Karpas-422 (cell line): ENCODE data around the gene FGF12. TPM values are rescaled to one million over a fixed set of nuclear protein-coding genes. Genes with fewer than 3 reads are reported as not detected.

Experiments
- DNase-seq: peaks from one replicate; pipeline ENCODE4 v3.0.0-alpha.2; 2015
- H2AFZ ChIP-seq: fragments of 200-600 bp; sonication (generic); 2 replicates; pipeline ENCODE4 v1.6.1; 2014; ENCODE audit warnings: antibody characterized with exemption, low read length, mixed read lengths
- H3K27ac ChIP-seq: fragments of 200-600 bp; sonication (generic); 2 replicates; pipeline ENCODE4 v1.5.1; 2014; ENCODE audit warnings: mild to moderate bottlenecking, low read length, moderate library complexity
- H3K27me3 ChIP-seq: fragments of 200-600 bp; sonication (generic); 2 replicates; pipeline ENCODE4 v1.6.1; 2014; ENCODE audit warnings: low read length, mixed read lengths
- H3K36me3 ChIP-seq: fragments of 200-600 bp; sonication (generic); 2 replicates; pipeline ENCODE4 v1.6.1; 2014; ENCODE audit warnings: low read length, mixed read lengths; ENCODE audit not compliant: insufficient read depth
- H3K4me1 ChIP-seq: fragments of 200-600 bp; sonication (generic); 2 replicates; pipeline ENCODE4 v1.6.1; 2014; ENCODE audit warnings: mild to moderate bottlenecking, low read length, mixed read lengths
- H3K4me2 ChIP-seq: fragments of 200-600 bp; sonication (generic); 2 replicates; pipeline ENCODE4 v1.6.1; 2014; ENCODE audit warnings: low read length, low read depth, mild to moderate bottlenecking; ENCODE audit not compliant: poor library complexity, severe bottlenecking
- H3K4me3 ChIP-seq: fragments of 200-600 bp; sonication (generic); 2 replicates; pipeline ENCODE4 v1.5.1; 2014; ENCODE audit warnings: mild to moderate bottlenecking, antibody characterized with exemption, low read length, mixed read lengths
- H3K79me2 ChIP-seq: fragments of 200-600 bp; sonication (generic); 2 replicates; pipeline ENCODE4 v1.6.1; 2014; ENCODE audit warnings: mild to moderate bottlenecking, low read length, mixed read lengths
- H3K9ac ChIP-seq: fragments of 200-600 bp; sonication (generic); 2 replicates; pipeline ENCODE4 v1.6.0; 2014; ENCODE audit warnings: low read length
- H3K9me2 ChIP-seq: fragments of 200-600 bp; sonication (generic), shearing (Covaris generic); replicated peaks from 2 replicates; pipeline ENCODE4 v1.6.0; 2014; ENCODE audit warnings: mild to moderate bottlenecking, low read length, moderate library complexity; ENCODE audit not compliant: insufficient read depth
- H3K9me3 ChIP-seq: fragments of 300-700, 200-600 bp; sonication (generic); 2 replicates; pipeline ENCODE4 v1.6.1; 2014; ENCODE audit warnings: low read length, mixed read lengths
- H4K20me1 ChIP-seq: fragments of 200-600 bp; sonication (generic); 2 replicates; pipeline ENCODE4 v1.6.1; 2014; ENCODE audit warnings: mild to moderate bottlenecking, antibody characterized with exemption, low read length, low read depth; ENCODE audit not compliant: insufficient read depth
- total RNA-seq: library from RNA; depleted of rRNA; stranded (reverse); fragments of >200 nt; shearing (Covaris generic); gene quantifications from 2 replicates; pipeline ENCODE4 v1.2.3, GENCODE V29; 2014; ENCODE audit warnings: low replicate concordance

FGF12 gene
- total RNA-seq, 1 experiment from 2014 or later: not detected

DNA sequence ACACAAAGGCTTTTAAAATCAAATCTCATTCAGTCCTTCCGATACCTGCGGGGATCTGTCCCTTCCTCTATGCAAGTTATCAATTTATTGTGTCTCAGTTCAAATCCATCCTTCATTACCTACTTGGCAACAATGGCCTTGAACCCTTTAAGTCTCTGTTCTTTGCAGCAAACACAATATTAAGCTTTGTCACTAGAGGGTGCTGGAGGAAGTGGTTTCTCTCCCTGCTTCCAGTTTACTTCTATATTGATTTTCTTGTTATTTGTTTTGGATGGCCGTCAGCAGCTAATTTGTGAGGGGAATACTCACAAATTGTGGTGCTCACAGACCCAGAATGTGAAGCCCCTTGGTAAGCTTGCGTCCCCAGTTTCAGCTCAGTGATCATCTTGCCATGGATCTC lies 278.3 kb downstream of the FGF12 start:
- Histone ChIP-seq H3K27me3 (no peaks in the 10 kb centered on the region), H3K9ac (no peak overlapping the region), H3K79me2 (no peaks in the 10 kb centered on the region), H2AFZ (no peak overlapping the region), H3K4me2 (no peak overlapping the region), H3K9me3 (no peaks in the 10 kb centered on the region), H3K4me3 (no peak overlapping the region), H3K4me1 (peaks cover 3% of the 10 kb centered on the region), H4K20me1 (no peaks in the 10 kb centered on the region), H3K27ac (no peak overlapping the region), H3K36me3 (no peaks in the 10 kb centered on the region), H3K9me2 (no peaks in the 10 kb centered on the region)
- DNase-seq: peak; percentile 64

DNA sequence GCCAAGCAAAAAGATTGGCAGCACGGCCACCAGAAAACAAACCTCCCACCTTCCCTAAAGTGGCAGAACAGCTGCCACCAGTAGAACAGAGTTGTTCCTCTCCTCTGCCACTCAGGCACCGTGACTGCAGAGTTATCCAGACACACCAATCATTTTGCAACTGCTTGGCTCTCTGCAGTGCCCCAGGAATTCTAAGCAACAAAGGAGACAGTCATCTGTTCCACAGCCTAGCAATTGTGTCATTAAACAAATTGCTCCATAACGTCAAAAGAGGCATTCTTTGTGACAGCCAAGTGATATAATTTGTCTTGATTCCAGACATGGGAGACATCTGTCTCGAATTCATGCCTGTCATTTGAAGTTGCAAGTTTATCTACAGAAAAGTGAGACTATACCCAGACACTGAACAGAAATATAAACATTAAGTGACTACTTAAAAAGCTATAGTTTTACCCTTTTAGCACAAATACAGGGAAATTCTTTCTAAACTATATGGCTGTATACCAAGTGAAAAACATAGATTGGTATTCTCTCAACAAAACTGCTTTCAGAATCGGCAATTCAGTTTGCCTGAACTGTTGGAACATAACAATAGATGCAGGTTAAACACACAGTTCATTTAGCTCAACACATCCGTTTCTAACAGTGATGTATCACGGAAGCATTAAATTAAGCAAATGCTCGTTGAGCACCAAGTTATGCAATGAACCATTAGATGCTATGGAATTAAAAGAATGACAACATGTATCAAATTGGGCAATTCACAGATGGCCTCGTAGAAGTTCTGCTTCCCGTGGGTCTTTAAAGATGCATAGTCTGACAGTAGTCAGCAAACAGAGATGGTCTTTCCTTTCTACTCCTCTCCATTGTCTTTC lies 281.3 kb downstream of the FGF12 start:
- no peak for DNase-seq
- Histone ChIP-seq H3K9me2 (no peaks in the 10 kb centered on the region), H3K9ac (no peak overlapping the region), H3K36me3 (no peaks in the 10 kb centered on the region), H3K4me3 (no peak overlapping the region), H3K4me1 (peaks cover 6% of the 10 kb centered on the region), H3K4me2 (no peak overlapping the region), H3K79me2 (no peaks in the 10 kb centered on the region), H2AFZ (no peak overlapping the region), H3K9me3 (no peaks in the 10 kb centered on the region), H3K27ac (no peak overlapping the region), H3K27me3 (no peaks in the 10 kb centered on the region), H4K20me1 (no peaks in the 10 kb centered on the region)

DNA sequence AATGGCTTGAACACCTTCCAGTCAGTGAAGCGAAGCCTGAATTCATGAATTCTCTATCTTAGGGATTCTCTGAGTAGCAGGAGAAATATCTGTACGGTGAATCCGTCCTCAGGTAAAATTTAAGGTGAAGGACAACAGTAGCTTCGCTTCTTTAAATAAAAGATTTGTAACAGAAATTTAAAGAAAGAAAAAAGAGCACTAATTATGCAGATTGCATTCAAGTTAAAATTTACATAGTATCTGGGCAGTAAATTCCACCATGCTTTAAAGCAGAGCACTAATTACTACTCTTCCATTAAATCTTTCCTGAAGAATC lies 282.6 kb downstream of the FGF12 start:
- H3K9ac ChIP-seq: no peak overlapping the region
- H3K4me2 ChIP-seq: no peak overlapping the region
- no peak for DNase-seq
- H3K27ac ChIP-seq: no peak overlapping the region
- H3K27me3 ChIP-seq: no peaks in the 10 kb centered on the region
- no peaks in the 10 kb centered on the region for H3K9me3 ChIP-seq
- H3K79me2 ChIP-seq: no peaks in the 10 kb centered on the region
- peaks cover 6% of the 10 kb centered on the region for H3K4me1 ChIP-seq
- no peaks in the 10 kb centered on the region for H4K20me1 ChIP-seq
- H3K4me3 ChIP-seq: no peak overlapping the region
- no peaks in the 10 kb centered on the region for H3K9me2 ChIP-seq
- H3K36me3 ChIP-seq: no peaks in the 10 kb centered on the region
- no peak overlapping the region for H2AFZ ChIP-seq

DNA sequence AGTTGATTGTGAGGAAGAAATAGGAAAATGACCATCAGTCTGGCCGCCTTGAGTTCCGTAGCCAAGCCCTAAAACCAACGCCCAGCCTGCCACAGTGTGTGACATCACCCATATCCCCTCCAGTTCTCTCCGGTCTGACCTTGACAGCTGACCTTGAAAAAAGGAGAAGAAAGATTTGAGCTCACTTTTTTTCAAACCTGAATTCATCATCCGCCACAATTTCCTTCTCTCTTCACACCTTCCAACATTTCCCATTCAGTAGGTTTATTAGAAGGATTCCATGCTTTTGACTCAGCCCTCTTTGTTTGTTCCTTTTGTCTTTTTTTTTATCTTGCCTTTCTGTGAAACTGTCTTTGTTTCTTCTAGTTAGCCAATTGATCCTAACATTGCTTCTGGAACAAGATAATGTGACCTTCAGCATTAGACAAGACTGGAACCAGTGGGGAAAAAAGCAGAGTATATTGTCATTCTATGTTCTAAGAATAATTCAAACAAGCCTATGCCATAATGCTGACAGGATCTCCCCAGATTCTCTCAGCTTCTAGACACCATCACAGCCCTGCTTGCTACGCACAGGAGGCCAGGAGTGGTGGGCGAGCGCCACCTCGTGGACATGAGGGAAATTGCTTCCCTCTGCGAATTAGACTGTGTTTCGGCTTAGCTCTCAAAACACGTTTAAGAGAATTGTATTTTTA lies 283.1 kb downstream of the FGF12 start:
- no peak overlapping the region for H2AFZ ChIP-seq

GRCh38 chr3:192435241-192435640 lies 292.1 kb downstream of the FGF12 start:
- Histone ChIP-seq H3K9me2 (no peaks in the 10 kb centered on the region), H3K79me2 (no peaks in the 10 kb centered on the region), H2AFZ (no peak overlapping the region), H3K27ac (no peak overlapping the region), H3K36me3 (no peaks in the 10 kb centered on the region), H4K20me1 (no peaks in the 10 kb centered on the region), H3K27me3 (no peaks in the 10 kb centered on the region), H3K9me3 (no peaks in the 10 kb centered on the region), H3K4me1 (no peaks in the 10 kb centered on the region), H3K9ac (no peak overlapping the region), H3K4me3 (no peak overlapping the region), H3K4me2 (no peak overlapping the region)
- DNase-seq: no peak

More for the DNA sequence above, 283.1 kb downstream of the FGF12 start:
- H3K9me3 ChIP-seq: no peaks in the 10 kb centered on the region
- no peaks in the 10 kb centered on the region for H3K27me3 ChIP-seq
- H3K4me3 ChIP-seq: no peak overlapping the region
- H3K27ac ChIP-seq: no peak overlapping the region
- H3K4me1 ChIP-seq: peaks cover 6% of the 10 kb centered on the region
- no peak overlapping the region for H3K9ac ChIP-seq
- DNase-seq: peak; percentile 87
- H3K9me2 ChIP-seq: no peaks in the 10 kb centered on the region
- H3K79me2 ChIP-seq: no peaks in the 10 kb centered on the region
- no peaks in the 10 kb centered on the region for H4K20me1 ChIP-seq
- H3K4me2 ChIP-seq: no peak overlapping the region
- no peaks in the 10 kb centered on the region for H3K36me3 ChIP-seq

- Histone ChIP-seq H3K4me2 (no peak overlapping the region), H3K27me3 (no peaks in the 10 kb centered on the region), H3K27ac (no peak overlapping the region), H3K9me2 (no peaks in the 10 kb centered on the region), H4K20me1 (no peaks in the 10 kb centered on the region), H3K9me3 (no peaks in the 10 kb centered on the region), H3K9ac (no peak overlapping the region), H3K79me2 (no peaks in the 10 kb centered on the region), H3K36me3 (no peaks in the 10 kb centered on the region), H3K4me1 (no peaks in the 10 kb centered on the region), H2AFZ (no peak overlapping the region), H3K4me3 (no peak overlapping the region)
- no peak for DNase-seq
Observed at GRCh38 chr3:192434186-192434585, 293.2 kb downstream of the FGF12 start.

DNA sequence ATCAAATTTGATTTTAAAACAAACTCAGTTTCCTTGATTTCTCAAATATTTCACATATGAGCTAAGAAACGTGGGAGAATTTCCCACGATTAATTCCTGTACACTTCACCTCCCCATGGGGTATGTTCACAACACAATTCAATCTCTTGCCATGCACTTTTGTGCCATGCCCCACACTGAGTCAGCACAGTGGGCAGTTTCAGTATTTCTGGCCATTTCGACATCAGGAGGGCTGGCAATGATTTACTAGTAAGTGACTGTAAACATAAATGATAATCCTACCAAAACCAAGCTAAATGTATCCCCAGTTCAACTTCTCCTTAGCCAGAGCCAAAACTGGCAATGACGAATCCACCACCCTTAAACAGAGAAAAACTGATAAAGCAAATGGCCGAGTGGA lies 293.6 kb downstream of the FGF12 start:
- Histone ChIP-seq H3K4me3 (no peak overlapping the region), H3K27ac (no peak overlapping the region), H3K79me2 (no peaks in the 10 kb centered on the region), H2AFZ (no peak overlapping the region), H4K20me1 (no peaks in the 10 kb centered on the region), H3K9ac (no peak overlapping the region), H3K4me2 (no peak overlapping the region), H3K9me3 (no peaks in the 10 kb centered on the region), H3K4me1 (no peaks in the 10 kb centered on the region), H3K9me2 (no peaks in the 10 kb centered on the region), H3K36me3 (no peaks in the 10 kb centered on the region), H3K27me3 (no peaks in the 10 kb centered on the region)
- no peak for DNase-seq

- H3K4me2 ChIP-seq: no peak overlapping the region
- H3K9me3 ChIP-seq: no peaks in the 10 kb centered on the region
- H3K9me2 ChIP-seq: no peaks in the 10 kb centered on the region
- DNase-seq: peak; percentile 68
- H3K79me2 ChIP-seq: no peaks in the 10 kb centered on the region
- no peaks in the 10 kb centered on the region for H3K4me1 ChIP-seq
- no peak overlapping the region for H3K4me3 ChIP-seq
- no peak overlapping the region for H3K9ac ChIP-seq
- no peak overlapping the region for H2AFZ ChIP-seq
- no peaks in the 10 kb centered on the region for H3K36me3 ChIP-seq
- H3K27ac ChIP-seq: no peak overlapping the region
- no peaks in the 10 kb centered on the region for H4K20me1 ChIP-seq
- H3K27me3 ChIP-seq: no peaks in the 10 kb centered on the region
Observed at GRCh38 chr3:192422997-192423342, 304.4 kb downstream of the FGF12 start.
